HG02610 (cell line): ENCODE data around the gene CFC1B.
"Not testable (repeated sequence)": the region's sequence is repeated elsewhere in the genome, so short reads cannot be mapped to it uniquely, and the experiment has no call there.

Experiments used
- ATAC-seq: cut with Tn5 transposase; IDR thresholded peaks from one replicate; pipeline ENCODE4 v1.9.1; 2021; ENCODE audit warnings: mild to moderate bottlenecking, moderate library complexity; ENCODE audit not compliant: unreplicated experiment

The CFC1B gene

GRCh38 chr2:130556441-130556840 is 35.4 kb downstream of the CFC1B start:
- not testable (repeated sequence) for ATAC-seq

GRCh38 chr2:130566165-130566564 is 45.1 kb downstream of the CFC1B start:
- not testable (repeated sequence) for ATAC-seq

GRCh38 chr2:130571929-130572328 is 50.9 kb downstream of the CFC1B start:
- ATAC-seq: not testable (repeated sequence)

GRCh38 chr2:130574230-130574629 is 53.2 kb downstream of the CFC1B start:
- not testable (repeated sequence) for ATAC-seq

GRCh38 chr2:130576209-130576784 is 55.3 kb downstream of the CFC1B start:
- not testable (repeated sequence) for ATAC-seq

GRCh38 chr2:130577559-130577958 is 56.5 kb downstream of the CFC1B start:
- ATAC-seq: not testable (repeated sequence)
